NCI-H2196 treated with DMSO at 0.1 percent for 48 hours (cell line): Measurements from ENCODE around the gene YPEL2.
"Not testable (repeated sequence)": the region's sequence is repeated elsewhere in the genome, so short reads cannot be mapped to it uniquely, and the experiment has no call there.

Experiments
- DNase-seq: peaks from one replicate; lab custom pipeline; 2025; ENCODE audit not compliant: unreplicated experiment; lab: John Stamatoyannopoulos, UW

The YPEL2 gene

DNA sequence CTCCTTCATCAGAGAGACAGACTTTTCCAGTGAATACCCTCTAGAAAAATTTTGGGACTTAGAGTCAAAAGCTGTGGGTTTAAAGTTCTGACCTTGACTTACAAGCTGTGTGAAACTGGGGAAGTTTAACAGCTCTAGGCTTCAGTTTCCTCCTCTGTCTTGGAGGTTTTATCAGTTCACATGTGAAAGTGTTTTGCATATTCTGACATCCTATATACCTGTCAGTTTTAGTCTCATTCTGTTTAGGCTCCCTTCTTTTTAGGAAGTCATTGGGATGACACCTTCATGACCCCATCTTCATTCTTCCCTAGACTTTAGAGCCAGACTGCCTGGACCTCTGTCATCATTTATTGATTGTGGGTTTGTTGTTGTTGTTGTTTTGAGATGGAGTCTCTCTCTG, 44.4 kb downstream of the YPEL2 start:
- DNase-seq, result no peak

GRCh38 chr17:59376506-59376905, 45.1 kb downstream of the YPEL2 start:
- no peak for DNase-seq

GRCh38 chr17:59377410-59377809, 46.0 kb downstream of the YPEL2 start:
- peak; percentile 51 for DNase-seq

DNA sequence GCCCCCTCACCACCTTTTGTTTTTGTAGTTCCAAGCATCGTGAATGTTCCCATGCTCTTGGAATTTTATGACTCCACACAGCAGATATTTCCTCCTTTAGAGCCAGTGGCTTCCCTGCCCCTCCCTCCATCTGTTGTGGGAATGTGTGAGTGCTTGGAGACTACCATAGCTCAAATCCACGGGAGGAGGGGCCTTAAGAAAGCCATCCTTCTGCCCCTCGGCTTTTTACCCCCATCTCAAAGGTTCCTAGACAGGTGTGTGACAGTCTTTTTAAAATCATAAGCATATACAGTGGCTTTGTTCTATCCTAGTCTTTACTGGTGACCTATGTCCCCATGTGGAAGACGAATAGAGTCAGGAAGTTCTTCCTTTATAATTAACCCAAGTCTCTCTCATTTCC, 47.2 kb downstream of the YPEL2 start:
- DNase-seq, result no peak

DNA sequence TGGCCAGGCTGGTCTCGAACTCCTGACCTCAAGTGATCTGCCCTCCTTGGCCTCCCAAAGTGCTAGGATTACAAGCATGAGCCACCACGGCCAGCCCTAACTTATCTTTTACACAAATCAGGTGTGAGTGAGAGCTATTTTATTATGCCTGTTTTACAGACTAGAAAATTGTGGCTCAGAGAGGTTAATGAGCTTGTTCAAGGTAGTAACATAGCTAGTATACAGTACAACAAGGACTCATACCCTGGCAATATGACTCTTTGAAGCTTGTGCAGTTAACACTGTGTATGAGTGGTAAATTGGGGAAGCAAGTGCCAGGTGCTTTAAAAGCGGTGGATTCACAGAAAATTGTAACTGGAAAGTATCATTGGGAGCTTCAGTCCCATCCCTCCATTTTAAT, 49.0 kb downstream of the YPEL2 start:
- no peak for DNase-seq

GRCh38 chr17:59381716-59382570, 50.5 kb downstream of the YPEL2 start:
- peak; percentile 47 for DNase-seq

DNA sequence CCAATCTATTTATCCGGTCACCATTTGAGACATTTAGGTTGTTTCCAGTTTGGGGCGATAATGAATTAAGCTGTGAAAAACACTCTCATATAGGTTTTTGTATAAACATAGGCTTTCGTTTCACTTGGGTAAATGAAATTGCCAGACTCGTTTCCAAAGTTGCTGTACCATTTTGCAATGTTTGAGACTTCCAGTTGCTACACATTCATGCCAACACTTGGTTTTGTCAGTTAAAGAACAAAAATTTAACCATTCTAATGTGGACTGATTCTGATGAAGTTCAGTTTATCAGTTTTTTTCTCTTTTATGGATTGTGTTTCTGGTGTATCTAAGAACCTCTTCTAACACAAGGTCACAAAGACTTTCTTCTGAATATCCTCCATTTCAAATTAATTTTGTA, 52.4 kb downstream of the YPEL2 start:
- no peak for DNase-seq

DNA sequence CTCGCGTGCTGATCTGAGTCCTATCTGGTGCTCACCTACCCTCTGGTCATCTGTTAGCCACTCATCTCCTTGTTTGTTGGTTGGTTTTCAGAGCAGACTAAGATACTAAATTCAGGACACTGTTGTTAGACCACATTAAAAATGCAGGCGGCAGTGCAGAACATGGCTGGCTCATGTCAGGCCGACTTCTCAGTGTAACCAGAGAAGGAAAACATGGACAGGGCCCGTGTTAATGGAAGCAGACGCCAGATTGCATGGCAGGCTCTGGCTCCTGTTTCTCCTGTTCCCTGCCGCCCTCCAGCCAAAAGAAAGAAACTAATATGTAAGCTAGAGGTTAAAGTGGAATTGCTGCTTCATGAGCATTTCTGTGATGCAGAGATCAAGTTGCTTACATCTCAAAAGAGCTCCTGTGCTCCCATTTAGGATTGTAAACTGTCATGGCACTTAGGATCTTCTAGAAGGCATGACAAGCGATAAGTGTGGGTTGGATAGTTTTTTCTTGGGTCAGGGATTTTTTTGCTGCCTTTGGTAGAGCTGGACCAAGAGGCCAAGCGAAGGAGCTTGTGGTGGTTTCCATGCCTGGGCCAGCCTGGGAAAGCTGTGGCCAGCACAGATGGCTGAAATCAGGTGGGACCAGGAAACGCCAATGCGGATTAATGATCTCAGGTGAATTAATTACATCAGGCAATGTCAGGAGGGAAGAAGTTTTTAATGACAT, 56.1 kb downstream of the YPEL2 start:
- DNase-seq, result no peak

- no peak for DNase-seq
These were observed 56.7 kb downstream of the YPEL2 start for GRCh38 chr17:59388069-59388556.

DNA sequence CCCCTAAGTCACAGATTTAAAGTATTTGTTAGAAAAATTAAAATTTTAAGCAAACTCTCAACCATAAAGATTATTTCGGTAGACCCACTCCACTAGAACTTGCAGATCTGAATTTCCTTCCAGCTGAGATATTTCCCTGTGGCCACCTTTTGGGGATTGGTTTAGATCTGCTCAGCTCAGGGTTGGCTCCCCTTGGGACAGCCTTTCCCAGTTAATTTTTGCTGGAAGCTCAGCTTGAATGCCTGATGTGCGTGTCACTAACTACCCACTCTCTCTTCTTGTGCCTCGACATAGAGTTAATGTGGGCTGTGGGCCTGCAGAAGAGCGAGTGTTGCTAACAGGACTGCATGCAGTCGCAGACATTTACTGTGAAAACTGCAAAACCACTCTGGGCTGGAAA, 57.6 kb downstream of the YPEL2 start:
- DNase-seq, result no peak

- no peak for DNase-seq
These were observed 59.6 kb downstream of the YPEL2 start for GRCh38 chr17:59391021-59391420.

DNA sequence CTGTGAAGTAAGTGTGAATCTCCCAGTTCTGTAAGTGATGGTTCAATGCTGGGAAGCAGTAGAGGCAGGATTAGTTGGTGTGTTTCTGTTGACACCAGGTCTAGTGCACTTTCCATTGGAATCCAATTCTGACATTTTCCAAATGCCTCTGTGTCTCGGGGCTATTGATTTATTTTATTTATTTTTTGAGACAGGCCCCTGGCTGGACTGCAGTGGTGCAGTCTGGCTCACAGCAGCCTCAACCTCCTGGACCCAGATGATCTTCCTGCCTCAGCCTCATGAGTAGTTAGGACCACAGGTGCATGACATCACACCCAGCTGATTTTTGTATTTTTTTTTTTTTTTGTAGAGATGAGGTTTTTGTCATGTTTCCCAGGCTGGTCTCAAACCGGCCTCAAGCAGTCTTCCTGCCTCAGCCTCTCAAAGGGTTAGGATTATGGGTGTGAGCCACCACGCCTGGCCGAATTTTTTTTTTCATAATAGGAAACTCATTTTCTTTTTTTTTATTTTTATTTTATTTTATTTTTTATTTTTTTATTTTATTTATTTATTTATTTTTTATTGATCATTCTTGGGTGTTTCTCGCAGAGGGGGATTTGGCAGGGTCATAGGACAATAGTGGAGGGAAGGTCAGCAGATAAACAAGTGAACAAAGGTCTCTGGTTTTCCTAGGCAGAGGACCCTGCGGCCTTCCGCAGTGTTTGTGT, 61.7 kb downstream of the YPEL2 start:
- DNase-seq, result no peak

DNA sequence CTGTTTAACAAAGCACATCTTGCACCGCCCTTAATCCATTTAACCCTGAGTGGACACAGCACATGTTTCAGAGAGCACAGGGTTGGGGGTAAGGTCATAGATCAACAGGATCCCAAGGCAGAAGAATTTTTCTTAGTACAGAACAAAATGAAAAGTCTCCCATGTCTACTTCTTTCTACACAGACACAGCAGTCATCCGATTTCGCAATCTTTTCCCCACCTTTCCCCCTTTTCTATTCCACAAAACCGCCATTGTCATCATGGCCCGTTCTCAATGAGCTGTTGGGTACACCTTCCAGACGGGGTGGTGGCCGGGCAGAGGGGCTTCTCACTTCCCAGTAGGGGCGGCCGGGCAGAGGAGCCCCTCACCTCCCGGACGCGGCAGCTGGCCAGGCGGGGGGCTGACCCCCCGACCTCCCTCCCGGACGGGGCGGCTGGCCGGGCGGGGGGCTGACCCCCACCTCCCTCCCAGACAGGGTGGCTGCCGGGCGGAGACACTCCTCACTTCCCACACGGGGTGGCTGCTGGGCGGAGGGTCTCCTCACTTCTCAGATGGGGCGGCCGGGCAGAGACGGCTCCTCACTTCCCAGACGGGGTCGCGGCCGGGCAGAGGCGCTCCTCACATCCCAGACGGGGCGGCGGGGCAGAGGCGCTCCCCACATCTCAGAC, 62.4 kb downstream of the YPEL2 start:
- not testable (repeated sequence) for DNase-seq

DNA sequence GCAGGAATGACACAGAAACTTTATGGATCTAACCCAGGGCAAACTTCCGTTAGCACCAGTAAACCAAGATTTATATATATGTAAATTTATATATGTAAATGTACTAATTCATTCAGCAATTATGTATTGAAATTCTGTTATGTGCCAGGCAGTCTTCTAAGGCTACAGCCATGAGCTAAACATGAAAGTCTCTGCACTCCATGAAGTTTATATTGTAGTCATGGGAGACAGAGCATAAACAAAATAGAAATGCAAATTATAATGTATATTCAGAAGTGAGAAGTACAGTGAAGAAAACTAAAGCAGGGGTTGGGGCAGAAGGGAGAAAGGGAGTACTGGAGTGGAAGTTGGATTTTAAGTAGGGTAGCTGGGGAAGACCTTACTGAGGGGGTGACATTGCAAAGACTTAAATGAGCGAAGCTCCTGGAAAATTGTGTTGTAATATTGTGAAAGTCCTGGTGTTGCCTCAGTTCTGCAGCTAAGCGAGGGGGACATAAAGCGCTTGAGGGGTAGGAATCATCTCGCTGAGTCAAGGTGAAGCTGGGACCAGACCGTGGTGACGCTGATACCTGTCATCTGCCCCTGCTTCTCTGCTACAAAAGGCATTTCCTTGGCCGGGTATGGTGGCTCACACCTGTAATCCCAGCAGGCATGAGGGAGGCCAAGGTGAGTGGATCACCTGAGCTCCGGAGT, 64.8 kb downstream of the YPEL2 start:
- DNase-seq, result no peak

DNA sequence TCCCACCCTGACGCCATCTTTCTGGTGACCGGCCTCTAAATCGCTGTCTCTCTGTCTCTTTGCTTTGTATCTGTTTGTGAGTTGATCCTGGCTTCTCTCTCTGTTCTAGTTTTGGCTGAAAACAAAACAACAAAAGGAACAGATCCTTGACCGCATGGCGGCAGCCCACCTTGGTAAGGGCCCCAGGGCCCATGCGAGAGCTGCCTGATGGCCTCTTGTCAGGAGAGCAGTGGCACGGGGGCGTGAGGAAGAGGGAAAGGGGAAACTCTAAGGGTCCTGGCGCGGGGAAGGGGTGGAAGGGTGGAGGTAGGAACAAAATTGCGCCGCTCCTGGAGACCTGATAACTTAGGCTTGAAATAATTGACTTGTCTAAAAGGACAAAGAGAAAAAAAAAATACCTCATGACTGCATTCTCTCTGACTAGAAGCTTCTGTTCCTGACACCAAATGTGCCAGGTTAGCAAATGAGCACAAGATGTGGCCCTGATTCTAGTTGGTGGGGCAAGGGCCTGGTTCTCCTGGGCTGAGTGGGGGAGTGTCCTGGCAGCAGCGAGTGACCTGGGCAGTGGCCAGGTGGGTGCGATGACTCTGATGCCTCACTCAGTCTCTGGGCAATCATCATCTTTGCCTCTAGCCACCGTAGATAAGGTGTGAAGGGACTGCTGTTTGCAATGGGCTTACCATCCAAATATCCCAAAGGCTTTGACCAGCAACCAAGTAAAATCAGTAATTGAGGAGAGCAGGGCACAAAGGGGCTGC, 66.0 kb downstream of the YPEL2 start:
- DNase-seq, result no peak

- no peak for DNase-seq
These were observed 68.5 kb downstream of the YPEL2 start for GRCh38 chr17:59399914-59400313.

- DNase-seq, result no peak
These were observed 69.4 kb downstream of the YPEL2 start for GRCh38 chr17:59400858-59401257.

DNA sequence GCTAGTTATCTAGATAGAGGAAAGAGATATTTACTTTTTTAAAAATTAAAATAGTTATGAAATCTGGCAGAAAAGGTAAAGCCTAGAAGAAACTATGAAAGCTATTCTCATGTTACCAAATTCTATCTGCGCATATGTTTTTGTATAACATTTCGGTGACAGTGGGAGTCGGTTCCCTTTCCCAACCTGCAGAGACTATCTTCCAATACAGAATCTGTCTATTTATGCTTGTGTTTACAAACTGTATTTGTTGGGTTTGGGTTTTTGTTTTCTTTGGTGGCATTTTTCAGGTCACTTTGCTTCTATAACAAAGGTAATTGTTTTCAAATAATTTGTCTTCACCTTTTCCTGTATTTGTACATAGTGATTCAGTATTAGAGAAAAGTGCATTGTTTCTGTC, 69.8 kb downstream of the YPEL2 start:
- no peak for DNase-seq

DNA sequence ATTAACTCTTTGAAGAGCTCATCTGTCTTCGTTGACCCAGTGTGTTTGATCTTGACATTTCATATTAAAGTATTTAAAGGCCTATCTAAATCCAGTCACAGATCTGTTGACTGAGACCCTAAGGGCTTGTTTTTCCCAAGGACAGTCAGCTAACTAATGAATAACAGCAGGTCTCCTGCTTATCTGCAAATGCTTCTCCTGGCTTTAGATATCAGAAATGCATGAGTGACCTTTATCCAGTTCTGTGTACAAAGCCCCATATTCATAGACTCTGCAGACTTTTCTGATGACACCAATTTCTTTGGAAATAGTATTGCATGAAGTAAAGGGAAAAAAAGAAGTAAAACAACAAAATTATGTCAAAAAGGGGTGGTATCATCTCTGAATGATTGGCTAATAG, 70.3 kb downstream of the YPEL2 start:
- DNase-seq, result no peak

GRCh38 chr17:59402760-59403159, 71.3 kb downstream of the YPEL2 start:
- DNase-seq, result no peak
